GM21528 (cell line): ENCODE measurements around the gene RND3.

Experiments
- ATAC-seq: cut with Tn5 transposase; IDR thresholded peaks from one replicate; pipeline ENCODE4 v1.9.1; 2021; ENCODE audit warnings: mild to moderate bottlenecking, moderate library complexity; ENCODE audit not compliant: unreplicated experiment, low FRiP score

RND3 gene

DNA sequence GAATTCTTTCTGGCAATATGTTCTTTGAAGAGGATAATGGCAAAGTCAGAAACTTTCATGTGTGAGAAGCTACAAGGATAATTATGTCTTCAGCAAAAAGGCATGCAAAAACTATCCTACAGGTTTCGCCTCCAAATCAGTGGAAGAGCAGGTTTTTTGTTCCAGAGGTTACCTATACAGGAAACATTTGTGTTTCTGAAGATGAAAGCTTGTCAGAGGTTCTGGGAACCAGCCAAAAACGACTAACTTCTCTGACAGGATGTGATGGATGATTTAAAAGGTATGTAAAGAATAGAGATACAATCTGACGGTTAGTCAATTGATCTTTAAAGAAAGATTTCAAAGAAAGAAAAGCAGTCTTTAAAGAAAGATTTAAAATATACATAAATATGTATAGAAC, 37.6 kb downstream of the RND3 start:
- no peak for ATAC-seq

DNA sequence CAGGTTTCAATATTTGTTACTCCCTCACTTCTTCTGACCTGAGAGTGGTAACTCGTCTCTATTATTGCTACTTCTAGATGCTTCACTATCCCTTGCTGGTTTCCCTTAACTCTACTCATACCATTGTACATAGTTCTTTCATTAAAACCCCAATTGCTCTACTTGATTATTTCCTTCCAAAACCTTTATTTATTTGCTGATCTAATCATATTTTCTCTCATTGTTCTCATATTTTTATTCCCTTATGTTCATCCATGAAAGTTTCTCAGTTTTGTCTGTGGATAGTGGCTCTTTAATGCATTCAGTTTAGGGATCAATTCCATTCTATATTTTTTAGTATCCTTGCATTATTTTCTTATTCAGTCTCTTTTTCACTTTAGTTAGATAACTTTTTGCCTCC, 42.1 kb downstream of the RND3 start:
- no peak for ATAC-seq

DNA sequence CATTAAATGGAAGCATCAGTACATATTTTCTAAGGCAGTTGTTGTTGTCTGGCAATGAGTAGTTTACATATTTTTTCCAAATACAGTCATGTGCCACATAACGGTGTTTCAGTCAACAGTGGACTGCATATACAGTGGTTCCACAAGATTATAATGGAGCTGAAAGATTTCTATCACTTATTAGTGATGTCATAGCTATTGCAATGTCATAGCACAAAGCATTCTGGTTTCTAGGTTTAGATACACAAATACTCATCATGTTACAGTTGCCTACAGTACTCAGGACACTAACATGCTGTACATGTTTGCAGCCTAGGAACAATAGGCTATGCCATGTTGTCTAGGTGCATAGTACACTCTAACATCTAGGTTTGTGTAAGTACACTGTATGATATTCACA, 45.0 kb downstream of the RND3 start:
- ATAC-seq = no peak

DNA sequence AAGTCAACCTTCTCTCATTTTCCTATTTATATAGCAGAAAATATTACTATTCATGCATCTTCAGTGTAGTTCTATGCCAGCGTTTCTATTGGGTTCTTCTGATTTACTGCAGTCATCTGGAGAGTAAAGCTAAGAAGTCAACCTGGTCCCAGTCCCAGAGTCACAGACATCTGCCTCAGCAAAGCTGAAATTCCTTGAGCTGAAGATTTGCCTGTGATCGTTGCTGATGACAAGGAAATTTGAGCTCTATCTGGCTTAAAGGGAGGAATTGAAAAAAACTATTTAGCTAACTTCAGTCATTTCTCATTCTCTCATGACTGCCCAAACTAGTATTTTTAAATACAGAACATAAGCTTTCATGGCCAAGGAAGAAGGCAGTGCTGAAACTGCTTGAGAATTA, 45.7 kb downstream of the RND3 start:
- ATAC-seq = no peak

GRCh38 chr2:150441226-150441625, 46.2 kb downstream of the RND3 start:
- ATAC-seq = no peak

DNA sequence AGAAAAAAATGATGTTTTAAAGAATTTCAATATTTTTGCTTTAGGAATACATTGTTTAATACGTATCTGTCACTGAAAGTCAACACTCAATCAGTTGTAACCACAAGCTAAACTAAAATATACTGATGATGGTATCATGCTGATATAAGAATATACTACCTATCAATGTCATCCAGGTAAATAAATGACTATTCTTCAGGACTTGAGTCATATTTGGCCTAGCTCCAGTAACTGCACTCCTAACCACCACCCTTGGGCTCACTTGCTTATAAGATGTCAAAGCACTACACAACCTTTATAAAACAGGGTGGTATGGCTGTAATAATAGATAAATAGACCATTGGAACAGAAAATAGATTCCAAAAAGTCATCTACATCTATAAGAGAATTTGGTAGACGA, 48.8 kb downstream of the RND3 start:
- ATAC-seq = no peak

GRCh38 chr2:150438041-150438440, 49.4 kb downstream of the RND3 start:
- no peak for ATAC-seq

DNA sequence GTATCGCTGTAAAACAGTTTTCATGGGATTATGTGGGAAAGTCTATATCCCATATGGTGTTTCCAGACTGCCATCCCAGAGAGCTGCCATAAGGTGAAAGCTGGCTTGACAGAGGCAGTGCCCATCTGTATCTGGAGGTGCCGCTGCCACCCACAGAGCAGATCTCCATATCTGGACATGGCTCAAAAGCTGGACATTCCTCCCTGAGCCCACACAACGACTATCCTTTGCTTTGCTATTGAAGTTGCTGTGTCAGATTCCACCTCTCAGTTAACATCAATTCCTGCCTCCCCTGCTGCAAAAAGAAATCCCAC, 55.2 kb downstream of the RND3 start:
- no peak for ATAC-seq

DNA sequence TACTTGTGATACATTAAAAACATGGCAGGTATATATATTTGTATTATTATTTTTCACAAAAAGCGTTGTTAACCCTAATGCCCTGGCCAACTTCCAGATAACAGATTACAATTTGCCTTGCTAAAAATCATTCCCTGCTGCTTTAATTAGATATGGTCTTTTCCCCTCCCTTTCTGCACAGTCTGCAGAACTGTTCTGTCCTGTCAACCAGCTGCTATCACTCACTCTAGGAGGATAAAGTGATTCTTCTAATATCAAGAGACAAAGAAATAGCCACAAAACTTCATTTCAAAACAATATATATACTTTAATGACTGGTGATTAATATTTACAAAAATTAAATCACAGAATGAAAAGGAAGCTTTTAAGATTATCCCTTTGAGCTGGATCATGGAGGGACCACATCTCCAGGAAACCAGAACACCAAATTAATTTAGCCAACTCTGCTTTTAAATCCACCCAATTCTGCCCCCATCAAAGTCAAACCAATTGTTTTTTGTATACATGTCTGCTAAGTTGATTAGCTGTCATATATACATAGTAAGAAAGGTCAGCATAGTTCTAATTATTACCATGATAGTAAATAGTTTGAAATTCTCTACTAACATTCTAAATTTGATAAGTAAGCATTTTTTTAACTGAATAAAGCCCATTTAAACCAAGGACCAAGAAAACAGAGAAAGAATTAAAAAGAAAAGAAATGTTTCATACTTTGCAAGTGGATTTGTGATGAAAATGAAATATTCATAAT, 55.7 kb downstream of the RND3 start:
- no peak for ATAC-seq

DNA sequence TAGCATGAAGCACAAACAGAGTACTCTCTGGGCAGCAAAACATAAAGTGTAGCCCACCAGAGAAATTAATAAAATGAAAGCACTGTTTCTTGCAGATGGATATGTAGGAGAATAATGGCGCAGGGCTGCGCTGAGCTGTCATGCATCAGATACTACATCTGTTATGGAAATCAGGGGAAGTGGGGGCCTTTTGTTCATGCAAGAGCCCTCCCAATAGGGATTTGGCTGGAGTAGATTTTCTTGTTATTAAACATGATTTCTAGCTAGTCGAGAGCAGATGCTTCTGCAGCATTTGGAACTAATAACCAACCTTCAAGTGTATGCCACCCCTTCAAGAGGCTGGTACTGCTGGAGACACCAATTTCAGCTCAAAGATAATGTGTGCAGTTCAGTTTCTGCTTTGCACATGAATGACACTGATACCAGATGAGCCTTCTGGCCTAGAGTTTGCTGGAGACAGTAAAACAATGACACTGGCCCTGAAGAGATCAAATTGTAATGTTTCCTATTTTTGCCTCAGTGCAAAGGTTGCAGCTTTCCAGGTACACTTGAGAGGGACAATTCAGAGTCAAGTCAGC, 58.0 kb downstream of the RND3 start:
- no peak for ATAC-seq

DNA sequence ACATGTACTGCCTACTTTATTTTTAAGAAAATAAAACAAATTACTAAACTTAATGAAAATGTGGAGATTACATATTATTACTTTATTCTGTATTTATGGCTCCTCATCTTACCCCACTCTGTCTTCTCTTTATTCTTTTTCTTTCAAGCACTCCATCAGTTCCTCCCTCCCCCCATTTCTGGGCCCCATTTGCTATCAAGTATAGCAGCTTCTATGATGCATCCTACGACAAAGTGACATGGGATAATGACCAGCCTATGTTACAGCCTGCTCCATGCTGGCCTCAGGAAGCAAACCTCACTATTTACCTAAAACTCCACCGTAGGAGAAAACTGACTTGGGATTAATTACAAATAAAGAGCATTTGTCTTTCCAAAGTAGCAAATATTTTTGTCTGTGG, 58.8 kb downstream of the RND3 start:
- ATAC-seq = no peak

- no peak for ATAC-seq
Observed at GRCh38 chr2:150427298-150427697, 60.2 kb downstream of the RND3 start.

GRCh38 chr2:150426724-150427123, 60.7 kb downstream of the RND3 start:
- ATAC-seq = no peak

DNA sequence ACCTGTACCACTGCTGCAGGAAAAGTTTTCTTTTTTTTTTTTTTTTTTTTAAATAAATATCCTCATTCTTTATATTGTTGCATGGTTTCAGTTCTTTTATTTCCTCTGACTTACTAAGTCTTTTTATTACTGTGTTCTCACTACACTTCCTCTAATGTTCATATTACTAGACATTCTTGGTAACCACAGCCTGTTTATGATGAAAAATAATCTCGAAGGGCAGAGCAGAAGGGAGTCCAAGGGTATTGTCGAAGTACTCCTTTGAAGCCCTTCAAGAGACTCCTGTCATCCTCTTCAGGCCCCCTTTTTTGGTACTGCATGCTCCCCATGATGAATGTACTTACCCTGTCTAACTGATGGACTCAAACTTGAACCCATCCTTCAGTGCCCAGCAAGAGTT, 61.2 kb downstream of the RND3 start:
- no peak for ATAC-seq

DNA sequence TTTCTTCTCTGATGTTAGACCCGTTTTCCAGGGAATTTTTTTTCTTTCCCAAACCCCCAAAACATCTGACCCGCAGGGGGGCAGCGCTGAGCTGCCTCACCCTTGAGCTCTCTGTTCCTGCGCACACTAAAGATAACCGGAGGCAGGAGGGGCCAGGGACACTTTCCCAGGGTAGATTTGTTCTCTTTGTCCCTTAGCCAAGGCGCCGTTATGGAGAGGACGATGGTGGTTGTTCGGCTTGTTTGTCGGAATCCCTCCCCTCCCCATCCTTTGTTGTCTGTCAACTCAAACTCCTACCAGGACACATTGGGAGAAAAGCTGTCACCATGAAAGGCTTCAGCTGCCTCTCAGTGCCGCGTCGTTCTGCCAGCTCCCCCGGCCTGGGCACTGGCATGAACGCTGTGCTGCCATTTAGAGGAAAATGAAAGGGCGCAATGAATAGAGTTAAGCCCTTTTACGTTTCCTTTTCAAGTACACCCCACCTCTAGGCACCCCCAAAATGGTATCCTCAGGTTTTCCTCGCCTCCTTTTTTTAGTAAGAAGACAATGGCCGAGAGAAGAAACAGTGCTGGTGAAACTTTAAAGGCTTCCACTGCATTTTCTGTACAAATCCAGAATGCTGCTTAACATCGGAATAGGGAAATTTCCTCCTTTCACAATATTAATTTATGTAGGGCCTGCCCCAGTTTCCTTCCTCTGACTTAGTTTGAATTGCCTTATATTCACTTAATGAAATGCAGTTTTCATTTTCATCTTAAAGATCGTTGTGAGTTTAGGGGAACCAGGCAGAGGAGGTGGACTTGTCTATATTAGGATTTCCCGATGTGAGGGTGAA, 62.1 kb downstream of the RND3 start:
- no peak for ATAC-seq

DNA sequence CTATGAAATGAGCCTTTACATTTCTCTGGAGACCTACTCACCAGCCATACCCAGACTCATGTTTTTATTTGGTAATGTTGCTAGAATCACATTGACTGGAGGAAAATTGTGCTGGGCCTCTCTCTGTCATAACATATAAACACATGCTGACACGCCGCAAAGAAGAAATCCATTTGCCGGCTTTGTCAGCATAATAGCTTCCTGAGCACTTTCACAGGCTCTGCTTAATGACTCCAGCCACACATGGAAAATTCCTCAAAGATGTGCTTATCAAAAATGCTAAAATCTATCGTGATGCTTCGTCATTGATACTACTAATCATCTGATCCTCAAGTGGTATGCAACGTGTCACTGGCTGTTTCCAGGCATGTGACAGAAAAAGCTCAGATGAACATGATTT, 63.1 kb downstream of the RND3 start:
- no peak for ATAC-seq

GRCh38 chr2:150421126-150421651, 66.3 kb downstream of the RND3 start:
- ATAC-seq = no peak

GRCh38 chr2:150418916-150419315, 68.6 kb downstream of the RND3 start:
- ATAC-seq = no peak
